ENCODE measurements around the gene GPBP1.
A peak's percentile ranks its signal among the peaks of the same experiment; 100 is the strongest.
"Not testable (repeated sequence)": the region's sequence is repeated elsewhere in the genome, so short reads cannot be mapped to it uniquely, and the experiment has no call there.

The GPBP1 gene, protein sequence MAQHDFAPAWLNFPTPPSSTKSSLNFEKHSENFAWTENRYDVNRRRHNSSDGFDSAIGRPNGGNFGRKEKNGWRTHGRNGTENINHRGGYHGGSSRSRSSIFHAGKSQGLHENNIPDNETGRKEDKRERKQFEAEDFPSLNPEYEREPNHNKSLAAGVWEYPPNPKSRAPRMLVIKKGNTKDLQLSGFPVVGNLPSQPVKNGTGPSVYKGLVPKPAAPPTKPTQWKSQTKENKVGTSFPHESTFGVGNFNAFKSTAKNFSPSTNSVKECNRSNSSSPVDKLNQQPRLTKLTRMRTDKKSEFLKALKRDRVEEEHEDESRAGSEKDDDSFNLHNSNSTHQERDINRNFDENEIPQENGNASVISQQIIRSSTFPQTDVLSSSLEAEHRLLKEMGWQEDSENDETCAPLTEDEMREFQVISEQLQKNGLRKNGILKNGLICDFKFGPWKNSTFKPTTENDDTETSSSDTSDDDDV

DNA sequence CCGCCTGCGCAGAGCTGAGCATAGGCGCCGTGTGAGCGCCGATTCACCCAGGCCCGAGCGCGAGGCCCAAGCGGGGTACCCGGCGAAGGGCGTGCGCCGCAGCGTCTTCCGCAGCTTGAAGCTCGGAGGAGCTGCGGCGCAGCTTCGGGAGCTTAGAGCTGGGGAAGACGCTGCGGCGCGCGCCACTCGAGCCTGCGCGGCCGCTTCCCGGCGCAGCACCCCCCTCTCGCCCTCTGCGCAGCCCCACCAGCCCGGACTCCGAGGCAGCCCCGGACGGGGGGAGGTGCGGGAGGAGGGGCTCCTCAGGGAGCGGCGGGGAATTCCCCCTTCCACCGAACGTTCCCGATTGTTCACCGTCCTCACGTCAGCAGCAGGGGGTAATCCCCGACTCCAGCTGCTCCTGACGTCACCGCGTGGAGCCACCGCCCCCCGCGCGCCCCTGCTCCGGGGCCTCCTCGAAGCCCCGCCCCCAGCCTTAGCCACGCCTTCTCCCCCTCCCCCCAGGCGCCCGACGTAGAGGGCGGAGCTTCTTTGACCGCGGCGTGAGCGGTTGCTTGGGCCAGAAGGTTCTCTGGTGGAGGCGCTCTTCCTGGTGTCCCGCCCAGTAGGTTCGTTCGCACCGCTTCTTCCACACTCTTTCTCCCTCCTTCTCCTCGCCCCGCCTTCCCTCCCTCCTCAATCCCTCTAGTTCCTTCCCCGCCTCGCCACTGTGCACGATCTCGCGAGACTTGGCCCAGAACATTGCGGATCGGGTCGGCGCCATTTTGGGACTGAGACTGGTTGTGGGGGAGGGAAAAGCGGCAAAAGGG, at the start of gene GPBP1:
GPBP1 (plus strand) TSS at position 741 of the 809 bp plus-strand sequence. CDS start 40,072 bp downstream, outside the sequence.
- peak; percentile 73 for DNase-seq (ENCODE audit: low spot score)

DNA sequence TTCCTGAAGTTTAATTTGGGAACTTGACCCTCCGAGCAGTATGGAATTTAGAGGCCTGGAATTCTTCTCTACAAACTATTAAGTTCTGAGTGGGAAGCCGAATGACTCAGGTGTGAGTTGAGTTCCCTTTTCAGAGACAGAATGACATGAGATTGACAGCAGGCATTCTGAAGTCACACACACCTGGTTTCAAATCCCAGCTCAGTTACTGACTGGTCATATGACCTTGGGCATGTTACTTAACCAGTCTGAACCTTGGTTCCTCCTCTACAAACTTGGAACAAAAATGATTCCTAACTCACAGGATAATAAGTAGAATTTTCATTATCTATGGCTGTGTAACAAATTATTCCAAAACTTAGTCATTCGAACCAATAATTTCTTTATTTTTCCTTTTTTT, 45.5 kb upstream of the GPBP1 start:
- DNase-seq (ENCODE audit: low spot score), result no peak

DNA sequence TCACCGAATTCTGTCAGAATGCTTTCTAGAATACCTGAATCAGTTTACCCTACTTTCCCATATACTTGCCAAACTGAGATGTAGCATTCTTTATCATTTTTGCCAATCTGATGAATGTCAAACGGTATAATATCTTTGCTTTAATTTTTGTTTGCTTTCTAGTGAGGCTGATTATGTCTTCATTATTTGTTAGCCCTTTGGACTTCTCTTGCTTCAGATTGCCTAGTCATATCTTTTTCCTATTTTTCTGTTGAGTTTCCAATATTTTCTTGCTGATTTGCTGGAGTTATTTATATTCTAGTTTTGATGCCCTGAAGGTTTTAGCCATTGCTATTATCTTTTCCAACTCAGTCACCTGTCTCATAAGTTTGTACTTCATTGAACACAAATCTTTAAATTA, 40.3 kb upstream of the GPBP1 start:
- no peak for DNase-seq (ENCODE audit: low spot score)

DNA sequence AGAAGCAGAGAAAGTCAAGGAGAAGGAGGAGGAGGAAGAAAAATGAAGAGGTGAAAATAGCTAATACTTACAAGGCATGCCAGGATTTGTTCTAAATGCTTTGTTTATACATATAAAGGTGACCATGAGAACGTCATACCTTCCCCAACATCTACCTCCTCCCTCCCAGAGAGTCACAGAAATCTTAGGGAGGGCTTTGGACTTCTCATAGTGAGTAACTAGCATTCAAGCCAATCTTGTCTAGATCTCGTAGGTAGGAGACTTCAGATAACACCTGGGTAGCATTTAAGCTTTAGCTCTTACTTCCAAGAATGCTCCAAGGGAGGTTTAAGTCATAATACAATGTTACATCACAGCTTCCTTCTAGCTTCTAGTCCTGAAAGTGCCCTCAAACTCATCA, 36.5 kb upstream of the GPBP1 start:
- DNase-seq (ENCODE audit: low spot score), result no peak

DNA sequence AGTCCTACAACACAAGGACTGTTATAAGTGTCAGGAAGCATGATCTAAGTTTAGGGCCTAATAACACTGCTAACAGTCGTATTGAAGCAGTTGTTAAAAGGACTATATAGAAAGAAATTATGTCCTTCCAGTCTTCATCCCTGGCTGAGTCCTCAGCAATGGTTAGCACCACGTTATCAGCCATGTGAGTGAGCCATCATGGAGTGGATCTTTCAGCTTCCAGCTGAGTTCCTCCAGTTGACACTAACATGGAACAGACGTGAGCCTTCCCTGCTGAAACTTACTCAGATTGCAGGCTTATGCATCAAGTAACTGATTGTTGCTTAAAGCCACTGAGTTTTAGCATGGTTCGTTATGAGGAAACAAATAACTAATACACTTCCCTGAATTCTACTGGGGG, 21.5 kb upstream of the GPBP1 start:
- no peak for DNase-seq (ENCODE audit: low spot score)

- DNase-seq (ENCODE audit: low spot score), result no peak
These were observed 18.8 kb upstream of the GPBP1 start for GRCh38 chr5:57155033-57155432.

DNA sequence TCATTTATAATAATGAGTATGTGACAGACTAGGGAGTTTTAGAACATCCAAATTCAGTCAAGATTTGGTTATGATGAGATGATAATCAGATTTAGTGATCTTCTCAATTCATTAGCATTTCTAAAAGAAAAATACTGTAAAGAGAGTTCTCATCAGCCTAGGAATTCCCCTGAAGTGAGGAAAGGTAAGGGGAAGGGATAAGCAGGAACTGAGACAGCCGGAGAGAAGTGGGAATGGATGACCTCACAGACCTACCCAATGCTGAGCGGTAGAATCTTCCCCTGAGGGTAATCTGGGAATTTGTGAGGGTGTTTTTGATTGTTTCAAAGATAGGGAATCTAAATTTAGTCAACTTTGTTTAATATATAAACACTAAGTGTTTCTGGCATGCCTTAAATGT, 16.7 kb upstream of the GPBP1 start:
- DNase-seq (ENCODE audit: low spot score), result no peak

- no peak for DNase-seq (ENCODE audit: low spot score)
These were observed 16.2 kb upstream of the GPBP1 start for GRCh38 chr5:57157666-57158065.

DNA sequence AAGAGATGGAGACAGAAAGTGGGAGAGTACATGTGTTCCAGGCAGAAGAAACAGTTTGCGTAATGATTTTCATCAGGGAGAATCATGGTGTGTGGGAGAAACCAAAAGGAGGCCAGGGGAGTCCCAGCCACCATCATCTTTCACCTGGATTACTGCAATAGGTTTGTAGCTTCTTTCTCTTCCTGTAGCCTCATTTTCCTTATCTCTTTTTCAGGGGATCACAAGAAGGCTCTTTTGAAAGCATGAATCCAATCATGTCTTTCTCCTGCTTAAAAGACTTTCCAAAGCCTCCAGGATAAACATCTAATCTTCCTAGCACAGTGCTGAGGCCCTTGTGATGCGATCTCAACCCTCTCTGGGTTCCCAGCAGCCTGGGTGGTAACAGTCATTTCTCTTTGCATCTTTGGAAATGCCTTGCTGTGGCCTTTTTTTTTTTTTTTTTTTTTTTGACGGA, 10.3 kb upstream of the GPBP1 start:
- DNase-seq (ENCODE audit: low spot score), result no peak

DNA sequence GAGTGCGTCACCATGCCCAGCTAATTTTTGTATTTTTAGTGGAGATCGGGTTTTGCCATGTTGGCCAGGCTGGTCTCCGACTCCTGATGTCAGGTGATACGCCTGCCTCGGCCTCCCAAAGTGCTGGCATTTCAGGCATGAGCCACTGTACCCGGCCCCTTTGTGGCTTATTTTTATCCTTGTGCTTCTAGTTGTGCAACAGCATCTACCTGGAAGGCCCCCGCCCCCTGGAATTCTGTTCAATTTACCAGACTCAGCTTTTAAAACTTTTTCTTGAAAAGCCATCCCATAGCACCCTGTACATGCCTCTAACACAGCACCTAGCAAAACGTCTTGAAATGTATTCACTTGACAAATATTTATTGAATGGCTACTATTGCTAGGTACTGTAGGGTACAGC, 9.7 kb upstream of the GPBP1 start:
- DNase-seq (ENCODE audit: low spot score), result no peak

- not testable (repeated sequence) for DNase-seq (ENCODE audit: low spot score)
These were observed 8.7 kb upstream of the GPBP1 start for GRCh38 chr5:57165171-57165570.

GRCh38 chr5:57166276-57166675, 7.6 kb upstream of the GPBP1 start:
- DNase-seq (ENCODE audit: low spot score), result no peak

GRCh38 chr5:57167201-57167600, 6.7 kb upstream of the GPBP1 start:
- DNase-seq (ENCODE audit: low spot score), result no peak

DNA sequence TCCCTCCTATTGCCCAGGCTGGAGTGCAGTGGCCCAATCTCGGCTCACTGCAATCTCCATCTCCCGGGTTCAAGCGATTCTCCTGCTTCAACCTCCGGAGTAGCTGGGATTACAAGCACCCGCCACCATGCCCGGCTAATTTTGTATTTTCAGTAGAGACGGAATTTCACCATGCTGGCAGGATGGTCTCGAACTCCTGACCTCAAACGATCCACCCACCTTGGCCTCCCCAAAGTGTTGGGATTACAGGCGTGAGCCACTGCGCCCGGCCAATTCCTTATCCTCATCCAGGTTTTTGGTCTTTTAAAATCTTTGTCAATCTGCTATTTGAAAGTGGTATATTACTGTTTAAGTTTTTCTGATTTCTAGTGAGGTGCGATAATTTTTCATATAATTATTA, 3.7 kb upstream of the GPBP1 start:
- DNase-seq (ENCODE audit: low spot score), result not testable (repeated sequence)

DNA sequence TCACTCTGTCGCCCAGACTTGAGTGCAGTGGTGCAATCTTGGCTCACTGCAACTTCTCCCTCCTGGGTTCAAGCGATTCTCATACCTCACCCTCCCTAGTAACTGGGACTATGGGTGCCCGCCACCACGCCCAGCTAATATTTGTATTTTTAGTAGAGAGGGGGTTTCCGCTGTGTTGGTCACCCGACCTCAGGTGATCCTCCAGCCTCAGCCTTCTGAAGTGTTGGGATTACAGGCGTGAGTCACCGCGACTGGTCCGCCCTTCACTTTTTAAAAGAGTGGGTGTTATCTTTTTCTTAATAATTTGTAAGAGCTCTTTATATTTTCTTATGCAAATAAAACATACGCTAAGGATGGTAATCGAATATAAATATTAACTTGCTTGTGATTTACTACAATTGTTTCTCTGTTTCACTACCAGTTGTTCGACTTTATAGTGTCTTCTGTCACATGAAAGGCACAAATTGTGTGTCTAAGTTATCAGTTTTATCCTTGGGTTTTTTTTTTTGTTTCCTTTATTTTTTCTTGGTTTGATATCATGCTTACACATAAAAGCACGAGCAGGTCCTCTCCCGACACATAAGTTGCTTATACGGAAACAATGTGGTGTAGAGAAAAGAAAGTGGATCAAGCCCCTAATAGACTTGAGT, 1.9 kb upstream of the GPBP1 start:
- no peak for DNase-seq (ENCODE audit: low spot score)

- no peak for DNase-seq (ENCODE audit: low spot score)
These were observed 1.2 kb upstream of the GPBP1 start for GRCh38 chr5:57172466-57173318.

DNA sequence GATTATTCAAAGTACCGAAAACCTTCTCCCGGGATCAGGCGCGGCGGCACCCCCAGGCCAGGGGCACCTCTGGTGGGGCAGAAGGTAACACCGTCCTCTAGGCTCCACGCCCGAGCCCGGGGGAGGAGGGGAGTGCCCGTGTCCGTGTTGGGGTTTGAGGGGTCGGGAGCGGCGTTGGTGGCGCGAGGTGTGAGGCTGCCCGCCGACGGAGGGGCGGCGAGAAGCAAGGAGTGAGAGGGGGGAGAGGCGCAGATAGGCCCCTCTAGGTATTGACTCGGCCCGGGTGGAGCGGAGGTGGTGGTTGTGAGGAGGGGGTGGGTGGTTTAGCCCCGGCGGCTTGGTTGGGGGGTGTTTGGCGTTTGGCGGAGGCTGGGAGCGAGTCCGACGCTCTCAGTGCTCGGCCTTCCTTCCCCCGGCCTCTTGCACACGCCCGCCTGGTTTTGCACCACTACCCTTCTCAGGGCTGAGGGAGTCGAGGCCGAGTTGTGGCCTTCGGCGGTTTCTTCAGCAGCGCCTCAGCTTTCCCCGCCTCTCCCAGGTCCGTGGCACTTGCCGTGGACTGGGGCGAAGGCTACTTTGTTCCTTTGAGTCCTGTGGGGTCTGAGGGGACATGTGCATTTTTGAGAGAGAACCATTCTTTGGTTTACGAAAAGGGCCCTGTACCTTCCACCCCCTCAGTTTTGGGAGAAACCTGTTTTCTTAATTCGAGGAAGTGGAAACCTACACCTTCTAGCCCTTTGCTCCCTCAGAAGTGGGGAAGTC, 450 bp downstream of the GPBP1 start:
- DNase-seq (ENCODE audit: low spot score), result no peak

GRCh38 chr5:57174890-57175510, 1.1 kb downstream of the GPBP1 start:
- no peak for DNase-seq (ENCODE audit: low spot score)

- no peak for DNase-seq (ENCODE audit: low spot score)
These were observed 1.9 kb downstream of the GPBP1 start for GRCh38 chr5:57175551-57176309.
